Sigmoid colon (tissue), 7 donors: ENCODE results near the gene PHYHIPL. TPM values are rescaled to one million over a fixed set of nuclear protein-coding genes. Genes with fewer than 3 reads are reported as not detected.
"Not testable (repeated sequence)": the region's sequence is repeated elsewhere in the genome, so short reads cannot be mapped to it uniquely, and the experiment has no call there.

ENCODE experiments used
- DNase-seq: peaks from one replicate; pipeline ENCODE4 v3.0.0-alpha.2; 2019
- H3K27ac ChIP-seq, 4 donors: fragments of 200-600 bp; sonication (generic); one replicate each; pipeline ENCODE4 v1.5.1; 2016 to 2019; ENCODE audit warnings: mild to moderate bottlenecking in 1 of 4
- H3K27me3 ChIP-seq, 3 donors: fragments of 200-600 bp; sonication (generic); one replicate each; pipeline ENCODE4 v1.5.1; 2019; ENCODE audit warnings: mild to moderate bottlenecking in 1 of 3
- H3K36me3 ChIP-seq, 4 donors: fragments of 200-600 bp; sonication (generic); one replicate each; pipeline ENCODE4 v1.5.1; 2016 to 2019
- H3K4me1 ChIP-seq, 4 donors: fragments of 200-600 bp; sonication (generic); one replicate each; pipeline ENCODE4 v1.5.1; 2017 to 2019
- H3K4me3 ChIP-seq, 4 donors: fragments of 200-600 bp; sonication (generic); one replicate each; pipeline ENCODE4 v1.5.1; 2017 to 2019; ENCODE audit warnings: mild to moderate bottlenecking in 2 of 4, moderate library complexity in 1 of 4
- H3K9me3 ChIP-seq, 4 donors: fragments of 200-600 bp in 3 of 4; sonication (generic) in 3 of 4; one replicate each; pipeline versions ENCODE4 v1.5.1 to v1.6.1; 2013 to 2019
- EP300 ChIP-seq, 4 donors: sonication (generic); formaldehyde crosslinking; IDR thresholded peaks; one replicate each; pipeline ENCODE4 v1.6.1; 2017; ENCODE audit warnings: antibody characterized with exemption in 4 of 4
- POLR2A ChIP-seq, 2 donors: fragments of 450-650 bp; IDR thresholded peaks; one replicate each; pipeline ENCODE4 v1.6.1; 2016; ENCODE audit warnings: antibody characterized with exemption in 2 of 2, mild to moderate bottlenecking in 2 of 2, moderate library complexity in 2 of 2
- POLR2AphosphoS5 ChIP-seq, 4 donors: sonication (generic); formaldehyde crosslinking; IDR thresholded peaks; one replicate each; pipeline ENCODE4 v1.6.1; 2017; ENCODE audit warnings: antibody characterized with exemption in 4 of 4
- WGBS, 2 donors: extraction: QIAGEN DNeasy Blood & Tissue Kit; methylation state at CpG; one replicate each; pipeline ENCODE4 v1.1.7; 2013; 5-methylcytosine and 5-hydroxymethylcytosine counted together
- intact Hi-C: fragments of 100-400 bp; cut with DNase I; formaldehyde crosslinking; loops from one replicate; pipeline ENCODE4 v1.15.1; 2023
- polyA plus RNA-seq, 3 donors: library from polyadenylated mRNA; stranded (reverse); fragments of 200-250 nt; gene quantifications; one replicate each; pipeline ENCODE4 v1.2.3, GENCODE V29; 2013
- total RNA-seq, 4 donors: library from RNA; depleted of rRNA; stranded (reverse); fragments of >200 nt; gene quantifications; one replicate each; pipeline ENCODE4 v1.1.0, GENCODE V29; 2016
- TF ChIP-seq, protein P1 (sequence below), 4 experiments: fragments of 450-650 bp in 3 of 4; fragments of 200-600 bp in 1 of 4; IDR thresholded peaks; one replicate each; pipeline ENCODE4 v1.5.1; 2016 to 2019; ENCODE audit warnings: antibody characterized with exemption in 4 of 4, mild to moderate bottlenecking in 3 of 4, moderate library complexity in 2 of 4
- donor health status: healthy with polysubstance abuse.
- donor health status: Bipolar disorder and iron deficiency.
- donor health status: healthy.

The PHYHIPL gene
- total and polyA plus RNA-seq, 7 donors: 0.55 to 2.5 (median 0.75) TPM; not detected in 1

DNA sequence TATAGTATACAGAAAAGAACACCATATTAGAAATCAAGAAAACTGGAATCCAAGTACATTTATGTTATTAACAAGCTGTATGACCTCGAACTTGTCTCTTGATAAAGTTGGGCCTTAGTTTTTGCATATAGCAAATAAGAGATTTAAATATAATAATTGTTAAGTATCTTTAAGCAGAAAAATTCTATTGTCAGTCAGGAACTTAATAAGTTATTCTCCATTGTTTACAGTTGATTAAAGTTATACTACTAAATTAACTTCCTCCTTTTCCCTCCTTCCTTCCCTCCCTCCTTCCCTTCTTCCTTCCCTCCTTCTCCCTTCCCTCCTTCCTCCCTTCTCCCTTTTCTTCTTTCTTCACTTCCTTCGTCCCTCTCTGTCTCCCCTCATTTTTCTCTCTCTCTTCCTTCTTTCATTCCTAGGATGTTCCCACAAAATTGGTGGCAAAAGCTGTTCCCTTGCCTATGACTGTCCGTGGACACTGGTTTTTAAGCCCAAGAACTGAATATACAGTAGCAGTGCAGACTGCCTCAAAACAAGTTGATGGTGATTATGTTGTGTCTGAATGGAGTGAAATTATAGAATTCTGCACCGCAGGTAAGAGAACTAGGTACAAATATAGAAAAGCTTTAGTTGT, 59.7 kb downstream of the PHYHIPL start:
- intact Hi-C loops: loop anchor here (5.0 kb wide), 1 partner anchor 671 kb away; the partner anchor contains the start of gene CCDC6
- DNase-seq: no peak
- H3K9me3 ChIP-seq: no peaks in the 10 kb centered on the region
- no peak overlapping the region for H3K4me3 ChIP-seq
- TF ChIP-seq EP300 (IDR thresholded peaks at IDR 0.05): no peak
- TF ChIP-seq, protein P1, sequence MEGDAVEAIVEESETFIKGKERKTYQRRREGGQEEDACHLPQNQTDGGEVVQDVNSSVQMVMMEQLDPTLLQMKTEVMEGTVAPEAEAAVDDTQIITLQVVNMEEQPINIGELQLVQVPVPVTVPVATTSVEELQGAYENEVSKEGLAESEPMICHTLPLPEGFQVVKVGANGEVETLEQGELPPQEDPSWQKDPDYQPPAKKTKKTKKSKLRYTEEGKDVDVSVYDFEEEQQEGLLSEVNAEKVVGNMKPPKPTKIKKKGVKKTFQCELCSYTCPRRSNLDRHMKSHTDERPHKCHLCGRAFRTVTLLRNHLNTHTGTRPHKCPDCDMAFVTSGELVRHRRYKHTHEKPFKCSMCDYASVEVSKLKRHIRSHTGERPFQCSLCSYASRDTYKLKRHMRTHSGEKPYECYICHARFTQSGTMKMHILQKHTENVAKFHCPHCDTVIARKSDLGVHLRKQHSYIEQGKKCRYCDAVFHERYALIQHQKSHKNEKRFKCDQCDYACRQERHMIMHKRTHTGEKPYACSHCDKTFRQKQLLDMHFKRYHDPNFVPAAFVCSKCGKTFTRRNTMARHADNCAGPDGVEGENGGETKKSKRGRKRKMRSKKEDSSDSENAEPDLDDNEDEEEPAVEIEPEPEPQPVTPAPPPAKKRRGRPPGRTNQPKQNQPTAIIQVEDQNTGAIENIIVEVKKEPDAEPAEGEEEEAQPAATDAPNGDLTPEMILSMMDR (IDR thresholded peaks at IDR 0.05): no peak
- no peak for TF ChIP-seq POLR2A (IDR thresholded peaks at IDR 0.05)
- WGBS, 2 donors: 86 to 87% methylated on average over 4 of the region's 4 CpGs
- peaks cover 0 to 9% (median 0%) of the 10 kb centered on the region in 4 donors for H3K4me1 ChIP-seq
- H3K27ac ChIP-seq: no peak overlapping the region
- no peaks in the 10 kb centered on the region for H3K27me3 ChIP-seq
- no peaks in the 10 kb centered on the region for H3K36me3 ChIP-seq

DNA sequence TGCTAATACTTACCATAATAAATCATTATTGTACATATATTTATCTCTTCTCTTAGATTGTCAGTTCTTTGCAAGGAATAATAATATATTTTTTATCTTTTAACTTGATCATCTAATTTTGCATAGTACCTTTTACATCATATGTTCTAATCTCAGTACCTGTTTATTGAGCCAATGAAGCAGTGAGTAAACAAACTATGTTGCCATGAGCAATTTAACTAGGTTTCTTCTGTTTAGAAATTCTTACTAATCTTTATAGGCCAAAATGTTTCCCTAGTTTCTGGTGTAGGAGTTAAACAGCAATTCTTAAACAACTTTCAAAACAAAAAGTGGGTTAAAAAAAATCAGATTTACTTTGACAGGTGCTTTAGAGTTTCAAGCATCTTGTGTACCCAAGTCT, 61.3 kb downstream of the PHYHIPL start:
- no peak overlapping the region for H3K4me3 ChIP-seq
- no peak for DNase-seq
- no peaks in the 10 kb centered on the region for H3K36me3 ChIP-seq
- TF ChIP-seq, protein P1 (IDR thresholded peaks at IDR 0.05): no peak
- no peak for TF ChIP-seq POLR2A (IDR thresholded peaks at IDR 0.05)
- TF ChIP-seq POLR2AphosphoS5 (IDR thresholded peaks at IDR 0.05): no peak
- TF ChIP-seq EP300 (IDR thresholded peaks at IDR 0.05): no peak
- no peaks in the 10 kb centered on the region for H3K9me3 ChIP-seq
- no peak overlapping the region for H3K27ac ChIP-seq
- peaks cover 0 to 9% (median 0%) of the 10 kb centered on the region in 4 donors for H3K4me1 ChIP-seq
- no peaks in the 10 kb centered on the region for H3K27me3 ChIP-seq
- intact Hi-C loops: loop anchor here (5.0 kb wide), 1 partner anchor 670 kb away; the partner anchor contains the start of gene CCDC6

DNA sequence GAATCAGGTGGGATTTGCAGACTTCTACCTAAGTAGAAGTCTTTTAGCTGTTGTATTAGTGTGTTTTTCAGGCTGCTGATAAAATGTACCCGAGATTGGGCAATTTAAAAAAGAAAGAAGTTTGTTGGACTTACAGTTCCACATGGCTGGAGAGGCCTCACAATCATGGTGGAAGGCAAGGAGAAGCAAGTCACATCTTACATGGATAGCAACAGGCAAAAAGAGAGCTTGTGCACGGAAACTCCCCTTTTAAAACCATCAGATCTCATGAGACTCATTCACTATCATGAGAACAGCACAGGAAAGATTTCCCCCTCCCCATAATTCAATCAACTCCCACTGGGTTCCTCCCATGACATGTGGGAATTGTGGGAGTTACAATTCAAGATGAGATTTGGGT, 62.7 kb downstream of the PHYHIPL start:
- H3K27me3 ChIP-seq, H3K4me3 ChIP-seq, H3K27ac ChIP-seq, H3K36me3 ChIP-seq, H3K9me3 ChIP-seq, DNase-seq, H3K4me1 ChIP-seq: not testable (repeated sequence)
- intact Hi-C loops: loop anchor here (5.0 kb wide), 1 partner anchor 668 kb away; the partner anchor contains the start of gene CCDC6
- WGBS, 2 donors: 68 to 74% methylated on average over 2 of the region's 2 CpGs

DNA sequence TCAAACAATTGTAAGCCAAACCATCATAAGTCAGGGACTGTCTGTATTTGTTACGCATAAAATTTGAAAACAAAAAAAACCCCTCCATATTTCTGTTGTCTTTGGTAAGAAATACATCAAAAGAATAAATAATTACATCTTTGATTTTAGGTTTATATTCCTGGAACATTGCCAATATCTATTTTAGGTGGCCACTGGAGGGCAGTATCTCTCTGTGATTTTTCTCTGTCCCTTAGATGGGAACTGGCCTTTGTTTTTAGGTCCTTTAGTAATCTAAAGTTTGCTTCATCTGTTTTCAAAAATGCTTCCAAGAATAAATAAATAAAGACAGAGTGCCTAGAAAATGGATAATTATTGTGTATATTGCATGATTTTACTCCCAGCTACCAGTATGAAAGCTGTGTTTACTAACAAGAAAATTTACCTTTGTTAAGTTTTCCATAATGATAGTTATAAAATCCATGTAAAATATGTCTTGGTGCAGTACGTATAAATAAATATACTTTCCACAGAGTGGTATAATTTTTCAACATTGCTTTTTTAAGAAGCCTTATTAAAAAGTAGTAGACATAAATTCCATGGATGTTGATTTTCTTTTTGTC, 64.2 kb downstream of the PHYHIPL start:
- peaks cover 0 to 9% (median 0%) of the 10 kb centered on the region in 4 donors for H3K4me1 ChIP-seq
- no peaks in the 10 kb centered on the region for H3K27me3 ChIP-seq
- TF ChIP-seq POLR2A (IDR thresholded peaks at IDR 0.05): no peak
- TF ChIP-seq POLR2AphosphoS5 (IDR thresholded peaks at IDR 0.05): peak in 3 of 4 donors; percentile 51 to 88 (median 84)
- TF ChIP-seq, protein P1 (IDR thresholded peaks at IDR 0.05): peak; percentile 61 to 72 (median 66)
- no peak for TF ChIP-seq EP300 (IDR thresholded peaks at IDR 0.05)
- intact Hi-C loops: loop anchor here (2.0 to 10.0 kb wide), 5 partner anchors 122 to 594 kb away; partner anchors contain the start of gene FAM13C
- H3K36me3 ChIP-seq: no peaks in the 10 kb centered on the region
- no peak for DNase-seq
- H3K27ac ChIP-seq: no peak overlapping the region
- H3K4me3 ChIP-seq: no peak overlapping the region
- H3K9me3 ChIP-seq: no peaks in the 10 kb centered on the region
- WGBS, 2 donors: 18 to 45% methylated on average over 2 of the region's 2 CpGs

DNA sequence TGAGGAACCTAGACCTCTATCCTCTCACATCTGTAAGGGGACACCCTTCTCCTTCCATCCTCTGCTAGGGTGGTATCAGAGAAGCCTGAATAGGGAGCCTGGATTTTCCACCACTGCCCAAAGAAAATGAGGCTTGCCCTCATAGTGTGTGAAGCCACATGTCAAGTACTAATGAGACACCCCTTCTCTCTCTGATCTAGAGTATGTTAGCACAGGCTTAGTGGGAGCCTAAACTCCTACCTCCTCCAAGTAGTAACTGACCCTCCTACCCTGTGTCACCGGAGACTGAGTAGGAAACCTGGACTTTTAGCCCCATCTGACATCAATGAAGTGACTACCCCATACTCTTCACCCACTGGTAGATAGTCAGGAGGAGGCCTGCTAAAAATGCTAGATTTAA, 65.6 kb downstream of the PHYHIPL start:
- H3K9me3 ChIP-seq: no peaks in the 10 kb centered on the region
- no peak overlapping the region for H3K4me3 ChIP-seq
- no peak for DNase-seq
- peaks cover 0 to 9% (median 0%) of the 10 kb centered on the region in 4 donors for H3K4me1 ChIP-seq
- no peak overlapping the region for H3K27ac ChIP-seq
- no peak for TF ChIP-seq POLR2A (IDR thresholded peaks at IDR 0.05)
- TF ChIP-seq POLR2AphosphoS5 (IDR thresholded peaks at IDR 0.05): no peak
- TF ChIP-seq, protein P1 (IDR thresholded peaks at IDR 0.05): no peak
- TF ChIP-seq EP300 (IDR thresholded peaks at IDR 0.05): no peak
- H3K27me3 ChIP-seq: no peaks in the 10 kb centered on the region
- intact Hi-C loops: loop anchor here (5.0 to 10.0 kb wide), 3 partner anchors 120 to 593 kb away; partner anchors contain the start of gene FAM13C
- H3K36me3 ChIP-seq: peaks cover 0 to 3% (median 0%) of the 10 kb centered on the region in 4 donors
- 96 to 97% methylated on average over 1 of the region's 1 CpG for WGBS, 2 donors
